GM12801 (cell line): ENCODE results near the gene DIPK1B.

Experiments used
- TF ChIP-seq, protein P1 (sequence below): IDR thresholded peaks from one replicate; pipeline ENCODE4 v1.5.1; 2011; ENCODE audit warnings: control low read depth; ENCODE audit not compliant: insufficient read length; ENCODE audit errors: extremely low read depth

Gene DIPK1B

DNA sequence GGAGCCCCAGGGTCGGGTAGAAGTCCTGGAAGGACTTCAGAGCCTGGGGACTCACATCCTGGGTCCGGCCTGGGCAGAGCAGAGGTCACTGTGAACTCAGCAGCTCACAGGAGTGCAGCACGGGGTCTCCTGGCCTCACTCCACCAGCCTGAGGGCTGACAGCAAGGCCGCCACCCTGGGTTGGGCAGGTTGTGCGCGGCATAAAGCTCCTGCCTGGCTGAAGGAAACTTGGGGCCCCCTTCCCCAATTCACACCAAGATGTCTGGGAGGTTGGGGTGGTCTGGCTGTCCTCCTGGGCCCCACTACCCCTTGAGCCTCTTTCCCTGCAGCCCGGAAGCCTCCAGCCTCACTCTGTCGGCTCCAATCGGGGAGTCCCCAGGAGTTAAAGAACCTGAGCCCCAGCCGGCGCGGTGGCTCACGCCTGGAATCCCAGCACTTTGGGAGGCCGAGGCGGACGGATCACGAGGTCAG lies 49.9 kb downstream of the DIPK1B start:
- TF ChIP-seq, protein P1, sequence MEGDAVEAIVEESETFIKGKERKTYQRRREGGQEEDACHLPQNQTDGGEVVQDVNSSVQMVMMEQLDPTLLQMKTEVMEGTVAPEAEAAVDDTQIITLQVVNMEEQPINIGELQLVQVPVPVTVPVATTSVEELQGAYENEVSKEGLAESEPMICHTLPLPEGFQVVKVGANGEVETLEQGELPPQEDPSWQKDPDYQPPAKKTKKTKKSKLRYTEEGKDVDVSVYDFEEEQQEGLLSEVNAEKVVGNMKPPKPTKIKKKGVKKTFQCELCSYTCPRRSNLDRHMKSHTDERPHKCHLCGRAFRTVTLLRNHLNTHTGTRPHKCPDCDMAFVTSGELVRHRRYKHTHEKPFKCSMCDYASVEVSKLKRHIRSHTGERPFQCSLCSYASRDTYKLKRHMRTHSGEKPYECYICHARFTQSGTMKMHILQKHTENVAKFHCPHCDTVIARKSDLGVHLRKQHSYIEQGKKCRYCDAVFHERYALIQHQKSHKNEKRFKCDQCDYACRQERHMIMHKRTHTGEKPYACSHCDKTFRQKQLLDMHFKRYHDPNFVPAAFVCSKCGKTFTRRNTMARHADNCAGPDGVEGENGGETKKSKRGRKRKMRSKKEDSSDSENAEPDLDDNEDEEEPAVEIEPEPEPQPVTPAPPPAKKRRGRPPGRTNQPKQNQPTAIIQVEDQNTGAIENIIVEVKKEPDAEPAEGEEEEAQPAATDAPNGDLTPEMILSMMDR, result no peak

DNA sequence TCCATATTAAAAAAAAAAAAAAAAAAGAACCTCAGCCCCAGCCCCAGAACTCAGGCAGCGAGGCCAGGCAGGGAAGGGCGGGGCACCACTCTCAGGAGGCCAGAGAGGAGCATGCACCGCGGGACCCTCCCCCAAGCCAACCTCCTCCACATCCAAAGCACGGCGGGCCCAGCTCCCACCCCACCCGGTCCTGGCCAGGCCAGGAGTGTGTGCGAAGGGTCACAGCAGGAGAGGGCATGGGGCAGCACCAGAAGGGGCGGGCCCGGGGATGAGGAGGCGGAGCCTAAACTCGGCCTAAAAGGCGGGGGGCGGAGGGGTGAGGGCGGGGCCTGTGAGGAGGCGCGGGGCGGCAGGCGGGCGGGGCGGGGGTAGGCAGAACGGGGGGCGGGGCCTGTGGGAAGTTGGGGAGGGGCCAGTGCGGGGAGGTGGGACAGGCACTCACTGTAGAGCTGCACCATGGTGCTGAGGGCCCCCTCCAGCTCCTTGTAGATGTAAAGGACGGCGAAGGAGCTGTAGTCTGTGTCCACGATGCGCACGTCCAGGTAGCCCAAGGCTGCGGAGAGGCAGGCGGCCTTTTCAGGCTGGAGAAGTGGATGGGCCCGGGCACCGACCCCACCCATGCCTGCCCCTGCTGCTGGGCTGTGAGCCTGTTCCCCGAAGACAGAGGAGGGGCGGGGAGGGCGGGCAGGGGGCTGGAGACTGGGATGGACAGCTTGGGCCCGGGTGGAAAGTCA lies 50.7 kb downstream of the DIPK1B start:
- TF ChIP-seq, protein P1, result no peak

DNA sequence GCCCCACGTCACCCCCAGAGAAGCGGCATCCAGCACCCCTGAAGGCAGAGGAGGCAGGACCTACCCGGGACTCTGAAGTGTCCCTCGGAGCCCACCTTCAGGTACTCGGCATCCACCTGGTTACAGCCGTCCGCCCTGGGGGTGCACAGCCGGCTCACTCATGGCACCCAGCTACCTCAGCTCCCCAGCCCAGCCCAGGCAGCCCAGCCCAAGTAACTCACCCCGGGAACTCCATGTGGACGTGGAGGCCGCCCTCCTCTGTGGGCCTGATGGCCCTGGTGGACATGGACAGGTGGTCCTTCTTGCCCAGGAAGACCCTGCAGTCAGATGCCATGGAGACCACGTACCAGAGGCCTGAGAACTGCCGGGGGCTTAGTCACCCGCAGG lies 51.3 kb downstream of the DIPK1B start:
- TF ChIP-seq, protein P1, result no peak

DNA sequence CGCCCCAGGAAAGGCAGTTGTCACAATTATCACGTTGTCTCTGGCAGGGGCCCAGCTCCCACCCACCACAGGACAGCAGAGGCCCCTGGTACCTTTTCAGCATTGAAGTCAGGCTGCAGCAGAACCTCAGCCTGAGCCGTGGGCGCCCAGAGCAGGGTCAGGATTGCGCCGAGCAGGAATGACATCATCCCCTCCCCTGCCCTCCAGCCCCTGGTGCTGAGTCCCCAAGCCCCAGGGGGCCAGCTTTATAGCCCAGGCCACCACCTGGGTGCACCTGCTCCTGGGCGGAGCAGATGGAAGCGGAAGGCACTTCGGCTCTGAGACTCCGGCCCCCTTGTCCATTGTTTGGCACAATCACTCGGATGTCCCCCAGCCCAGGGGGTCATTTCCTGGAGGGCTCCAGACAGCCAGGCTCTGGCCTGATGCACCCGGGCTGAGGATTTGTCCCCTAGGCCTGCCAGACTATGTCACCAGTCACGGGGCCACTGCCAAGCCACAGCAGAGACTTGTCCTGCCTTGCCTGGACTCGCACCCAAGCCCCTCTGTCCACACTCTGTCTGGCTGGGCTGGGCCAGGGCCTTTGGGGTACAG lies 52.0 kb downstream of the DIPK1B start, which contains the start of gene LCN15:
Gene LCN15, minus strand, starts transcription at position 218 of the 591 bp plus-strand sequence. Its CDS starts 30 bp downstream, at position 188.
- TF ChIP-seq, protein P1, result no peak

DNA sequence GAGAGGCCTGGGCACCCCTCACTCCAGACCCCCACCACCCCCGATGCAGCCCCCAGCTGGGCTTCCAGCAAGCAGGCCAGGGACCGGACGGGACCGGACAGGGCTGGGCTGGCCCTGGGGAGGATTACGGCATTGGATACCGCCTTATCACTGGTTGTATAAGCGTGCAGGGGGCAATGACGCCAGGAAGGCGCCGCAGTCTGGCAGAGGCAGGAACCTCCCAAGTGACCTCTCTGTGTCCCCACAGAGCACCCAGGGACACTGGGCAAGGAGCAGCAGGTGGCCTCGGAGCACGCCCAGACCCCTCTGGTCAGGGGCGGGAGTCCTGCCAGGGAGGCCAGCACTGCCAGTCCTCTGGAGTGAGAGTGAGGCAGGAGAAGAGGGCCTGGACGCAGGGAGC lies 52.7 kb downstream of the DIPK1B start:
- TF ChIP-seq, protein P1, result no peak

DNA sequence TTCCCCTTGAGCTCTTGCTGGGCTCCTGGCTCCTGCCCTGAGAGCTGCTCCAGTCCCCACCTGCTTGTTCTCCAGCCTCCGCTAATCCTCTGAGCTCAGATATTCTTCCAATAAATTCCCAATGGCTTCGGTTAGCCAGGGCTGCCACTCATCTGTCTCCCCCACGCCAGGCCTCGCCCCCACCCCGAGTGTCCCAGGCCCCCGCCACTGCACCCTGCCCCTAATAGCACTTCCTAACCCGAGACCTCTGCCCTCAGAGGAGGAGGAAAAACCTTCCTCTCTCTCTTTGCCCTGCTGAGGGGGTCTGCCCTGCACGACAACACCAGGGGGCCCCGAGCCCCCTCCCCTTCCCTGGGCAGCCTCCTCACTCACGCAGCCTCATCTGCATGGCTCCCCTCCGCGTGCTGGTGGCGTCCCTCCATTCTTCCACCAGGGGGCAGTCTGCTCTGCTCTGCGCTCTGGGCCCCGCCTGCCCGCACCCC lies 57.4 kb downstream of the DIPK1B start:
- TF ChIP-seq, protein P1, result no peak

DNA sequence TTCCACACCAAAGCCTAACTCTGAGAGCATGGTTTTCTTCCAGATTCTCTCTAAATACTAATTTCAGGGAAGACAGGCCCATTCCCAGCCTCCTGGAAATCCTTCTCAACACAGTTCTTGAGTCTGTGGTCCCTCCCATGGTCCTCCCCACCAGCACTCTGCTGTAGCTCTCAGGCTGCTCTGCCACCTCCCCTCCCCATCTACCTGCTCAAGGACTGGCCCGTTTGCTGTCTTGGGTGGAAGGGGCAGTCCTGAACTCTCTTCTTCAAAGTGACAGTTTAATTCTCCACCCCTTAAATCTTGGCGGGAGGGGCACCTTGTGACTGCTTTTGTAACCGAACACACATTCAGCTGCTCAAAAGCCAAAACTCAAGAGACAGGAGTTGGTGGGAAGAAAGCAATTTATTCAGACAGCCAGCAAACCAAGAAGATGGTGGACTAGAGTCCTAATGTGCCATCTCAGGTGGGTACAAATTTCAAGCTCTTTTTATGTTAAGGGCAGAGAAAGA lies 59.6 kb downstream of the DIPK1B start:
- TF ChIP-seq, protein P1, result no peak
